ENCODE data around the gene NCOA6.
"Not testable (repeated sequence)": the region's sequence is repeated elsewhere in the genome, so short reads cannot be mapped to it uniquely, and the experiment has no call there.

NCOA6 gene

GRCh38 chr20:34780291-34780690 is 45.2 kb downstream of the NCOA6 start:
- in situ Hi-C loops (cut with MboI; ENCODE audit: low sequenced_read_pairs), result not testable (repeated sequence)

DNA sequence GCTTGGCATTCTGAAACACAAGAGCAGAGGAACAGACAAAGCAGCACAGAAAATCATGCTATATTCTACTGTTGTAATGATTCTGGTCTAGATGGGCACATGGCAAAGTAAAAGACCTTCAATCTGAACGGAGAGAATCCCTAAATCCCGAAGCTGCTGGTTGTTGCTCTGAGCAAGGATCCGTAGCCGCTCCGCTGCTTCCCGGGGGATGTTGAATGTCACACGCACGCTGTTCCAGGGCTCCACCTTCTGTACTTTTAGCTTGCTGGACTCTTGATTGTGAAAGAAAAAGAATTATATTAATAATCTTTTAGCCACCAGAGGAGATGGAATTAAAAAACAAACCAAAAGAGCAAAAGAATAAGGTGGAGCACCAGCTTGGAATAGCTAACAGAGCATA is 49.3 kb downstream of the NCOA6 start:
- in situ Hi-C loops (cut with MboI; ENCODE audit: low sequenced_read_pairs), result no loop called here

- in situ Hi-C loops (cut with MboI; ENCODE audit: low sequenced_read_pairs), result loop anchor here (25.0 kb wide), 1 partner anchor 463 kb away; the partner anchor contains the start of gene AHCY
Observed at GRCh38 chr20:34774886-34775285, 50.6 kb downstream of the NCOA6 start.

GRCh38 chr20:34774449-34774848 is 51.0 kb downstream of the NCOA6 start:
- in situ Hi-C loops (cut with MboI; ENCODE audit: low sequenced_read_pairs), result loop anchor here (25.0 kb wide), 1 partner anchor 462 kb away; the partner anchor contains the start of gene AHCY

- in situ Hi-C loops (cut with MboI; ENCODE audit: low sequenced_read_pairs), result loop anchor here (25.0 kb wide), 1 partner anchor 461 kb away; the partner anchor contains the start of gene AHCY
Observed at GRCh38 chr20:34773726-34774125, 51.7 kb downstream of the NCOA6 start.

- in situ Hi-C loops (cut with MboI; ENCODE audit: low sequenced_read_pairs), result loop anchor here (25.0 kb wide), 1 partner anchor 460 kb away; the partner anchor contains the start of gene AHCY
Observed at GRCh38 chr20:34772437-34772836, 53.0 kb downstream of the NCOA6 start.

DNA sequence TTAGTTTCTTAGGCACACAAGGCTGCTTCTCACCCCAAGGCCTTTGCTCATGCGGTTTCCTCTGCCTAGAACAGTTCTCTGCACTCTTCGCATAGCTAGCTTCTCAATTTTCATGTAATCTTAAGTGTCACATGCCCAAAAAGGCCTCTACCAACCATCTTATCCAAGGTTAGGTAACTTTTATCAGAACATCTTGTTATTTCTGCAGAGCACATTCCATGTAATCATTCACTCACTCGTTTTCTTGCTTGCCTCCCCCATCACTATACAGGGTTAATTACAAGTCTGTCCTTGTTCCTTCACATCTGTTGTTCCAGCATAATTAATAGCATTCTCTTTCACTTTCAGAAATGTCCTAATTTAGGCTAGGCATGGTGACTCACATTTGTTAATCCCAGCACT is 53.8 kb downstream of the NCOA6 start:
- in situ Hi-C loops (cut with MboI; ENCODE audit: low sequenced_read_pairs), result loop anchor here (25.0 kb wide), 1 partner anchor 459 kb away; the partner anchor contains the start of gene AHCY

- in situ Hi-C loops (cut with MboI; ENCODE audit: low sequenced_read_pairs), result loop anchor here (25.0 kb wide), 1 partner anchor 456 kb away; the partner anchor contains the start of gene AHCY
Observed at GRCh38 chr20:34768096-34768495, 57.4 kb downstream of the NCOA6 start.

- in situ Hi-C loops (cut with MboI; ENCODE audit: low sequenced_read_pairs), result loop anchor here (25.0 kb wide), 1 partner anchor 450 kb away; the partner anchor contains the start of gene AHCY
Observed at GRCh38 chr20:34762031-34762555, 63.4 kb downstream of the NCOA6 start.

GRCh38 chr20:34755367-34755766 is 70.1 kb downstream of the NCOA6 start:
- in situ Hi-C loops (cut with MboI; ENCODE audit: low sequenced_read_pairs), result loop anchor here (25.0 kb wide), 1 partner anchor 443 kb away; the partner anchor contains the start of gene AHCY

DNA sequence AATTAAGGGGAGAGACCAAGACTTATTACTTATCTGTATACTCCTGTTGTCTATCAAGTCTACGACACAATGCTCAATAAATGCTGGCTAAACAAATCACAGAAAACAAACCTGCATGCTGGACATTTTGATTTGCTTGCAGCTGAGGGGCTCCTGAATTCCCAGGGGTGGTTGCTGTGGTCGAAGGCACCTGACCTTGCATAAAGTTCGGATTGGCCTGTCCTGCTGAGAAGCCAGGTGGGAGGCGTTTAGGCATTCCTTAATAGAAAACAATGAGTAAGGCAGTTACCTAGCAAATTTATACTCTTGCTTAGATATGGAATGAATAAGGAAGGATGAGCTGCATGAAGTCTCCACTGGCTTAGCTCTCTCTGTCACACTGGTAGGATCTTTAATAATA is 70.8 kb downstream of the NCOA6 start:
- in situ Hi-C loops (cut with MboI; ENCODE audit: low sequenced_read_pairs), result loop anchor here (25.0 kb wide), 1 partner anchor 442 kb away; the partner anchor contains the start of gene AHCY

DNA sequence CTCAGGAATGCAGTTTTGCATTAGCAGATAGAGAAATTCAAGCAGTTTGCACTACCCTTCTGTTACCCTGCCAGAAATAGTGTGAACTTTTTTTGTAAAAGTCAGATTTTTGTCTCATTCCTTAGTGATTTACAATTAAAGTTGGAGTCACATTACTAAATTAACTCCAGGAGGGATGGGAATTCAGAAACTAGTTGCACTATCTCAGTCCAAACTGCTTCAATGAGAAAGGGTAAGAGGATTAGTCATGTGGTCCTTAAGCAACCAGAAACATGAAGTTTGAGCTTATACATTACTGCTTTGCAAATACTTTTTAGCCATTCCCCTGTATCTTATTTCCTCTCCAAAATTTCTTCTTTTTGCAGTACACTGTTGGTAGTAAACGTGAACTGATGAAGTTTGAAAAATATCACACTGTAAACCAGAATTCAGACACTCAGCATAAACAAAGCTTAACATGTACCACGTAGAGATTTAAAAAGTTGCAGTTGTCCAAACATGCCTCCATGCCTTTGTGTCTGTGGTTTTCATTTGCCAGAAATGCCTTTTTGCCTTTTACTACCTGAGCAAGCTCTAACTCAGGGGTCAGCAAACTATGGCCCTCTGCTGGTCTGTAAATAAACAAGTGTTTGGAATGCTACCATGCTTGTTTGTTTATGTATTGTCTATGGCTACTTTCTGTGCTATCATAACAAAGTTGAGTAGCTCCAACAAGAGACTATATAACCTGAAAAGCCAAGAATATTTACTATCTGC is 71.6 kb downstream of the NCOA6 start:
- in situ Hi-C loops (cut with MboI; ENCODE audit: low sequenced_read_pairs), result loop anchor here (25.0 kb wide), 1 partner anchor 442 kb away; the partner anchor contains the start of gene AHCY

DNA sequence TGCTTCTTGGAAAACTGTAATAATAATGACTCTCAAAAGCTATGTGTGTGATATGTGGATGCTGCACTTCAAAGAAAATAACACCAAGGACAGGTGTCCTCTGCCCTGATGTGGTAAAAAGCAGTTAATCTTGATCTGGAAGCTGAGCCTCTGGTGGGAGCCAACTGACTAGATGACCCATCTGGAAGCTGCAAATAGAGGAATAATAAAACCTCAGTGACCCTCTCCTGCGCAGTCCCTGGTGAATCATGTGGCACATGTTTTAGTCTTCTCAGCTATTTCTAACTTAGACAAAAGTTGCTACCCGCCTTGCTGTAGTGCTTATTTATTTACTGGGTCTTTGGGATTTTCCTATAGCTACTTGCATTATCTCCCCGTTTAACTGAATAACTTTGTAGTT is 74.0 kb downstream of the NCOA6 start:
- in situ Hi-C loops (cut with MboI; ENCODE audit: low sequenced_read_pairs), result loop anchor here (25.0 kb wide), 1 partner anchor 439 kb away; the partner anchor contains the start of gene AHCY

GRCh38 chr20:34750484-34750883 is 75.0 kb downstream of the NCOA6 start:
- in situ Hi-C loops (cut with MboI; ENCODE audit: low sequenced_read_pairs), result loop anchor here (25.0 kb wide), 1 partner anchor 438 kb away; the partner anchor contains the start of gene AHCY

DNA sequence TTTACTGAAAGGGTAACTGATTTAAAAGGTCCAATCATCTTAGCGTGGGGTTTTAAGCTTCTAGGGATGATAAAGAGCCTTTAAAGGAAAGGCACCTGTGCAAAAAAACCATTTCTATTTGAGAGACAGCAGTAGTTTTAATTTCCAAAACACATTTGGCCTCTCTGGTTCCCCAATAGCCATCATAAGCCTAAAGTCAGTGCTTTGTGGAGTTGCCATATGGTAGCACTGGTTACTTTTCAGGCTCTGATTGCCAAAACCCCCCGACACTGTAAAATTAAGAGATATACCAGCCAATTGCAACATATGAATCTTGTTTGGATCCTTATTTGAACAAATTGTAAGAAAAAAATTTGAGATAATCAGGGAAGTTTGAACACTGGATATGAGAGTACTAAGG is 76.7 kb downstream of the NCOA6 start:
- in situ Hi-C loops (cut with MboI; ENCODE audit: low sequenced_read_pairs), result no loop called here

- in situ Hi-C loops (cut with MboI; ENCODE audit: low sequenced_read_pairs), result no loop called here
Observed at GRCh38 chr20:34747479-34747878, 78.0 kb downstream of the NCOA6 start.

GRCh38 chr20:34746674-34747073 is 78.8 kb downstream of the NCOA6 start:
- in situ Hi-C loops (cut with MboI; ENCODE audit: low sequenced_read_pairs), result no loop called here

DNA sequence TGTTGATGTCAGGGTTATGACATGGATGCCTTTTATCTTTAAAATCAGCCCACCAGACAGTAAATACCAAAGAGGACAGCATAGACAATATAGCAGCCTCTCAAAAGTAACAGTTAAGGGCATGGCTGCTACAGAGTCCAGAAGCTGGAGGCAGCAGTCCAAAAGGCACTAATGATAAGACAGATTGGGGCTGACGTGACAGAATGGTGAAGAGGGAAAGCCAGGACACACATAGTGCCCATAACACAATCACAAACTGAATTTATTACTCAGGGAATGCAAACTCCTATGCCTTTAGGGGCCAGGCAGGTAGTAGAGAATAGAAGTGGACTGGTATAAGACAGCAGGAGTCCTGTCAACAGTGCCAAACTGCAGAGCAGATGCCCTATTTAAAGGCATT is 80.6 kb downstream of the NCOA6 start:
- in situ Hi-C loops (cut with MboI; ENCODE audit: low sequenced_read_pairs), result no loop called here

DNA sequence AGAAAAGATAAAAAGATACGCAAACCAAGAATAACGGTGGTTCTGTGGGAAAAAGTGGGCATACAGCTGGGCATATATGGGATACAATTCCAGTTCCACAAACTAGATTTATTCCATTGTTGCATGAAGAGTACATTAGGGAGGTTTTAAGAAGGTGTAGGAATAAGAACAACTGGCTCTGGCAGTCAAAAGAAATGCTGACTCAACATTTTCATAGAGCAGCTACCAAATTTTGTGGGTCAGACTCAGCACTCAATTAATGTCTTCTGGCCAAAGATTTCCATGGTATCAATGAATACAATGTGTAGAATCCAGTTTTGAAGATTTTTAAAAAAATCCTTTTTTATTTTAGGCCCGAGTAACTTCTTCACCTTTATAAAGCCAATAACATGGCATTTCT is 81.1 kb downstream of the NCOA6 start:
- in situ Hi-C loops (cut with MboI; ENCODE audit: low sequenced_read_pairs), result no loop called here

DNA sequence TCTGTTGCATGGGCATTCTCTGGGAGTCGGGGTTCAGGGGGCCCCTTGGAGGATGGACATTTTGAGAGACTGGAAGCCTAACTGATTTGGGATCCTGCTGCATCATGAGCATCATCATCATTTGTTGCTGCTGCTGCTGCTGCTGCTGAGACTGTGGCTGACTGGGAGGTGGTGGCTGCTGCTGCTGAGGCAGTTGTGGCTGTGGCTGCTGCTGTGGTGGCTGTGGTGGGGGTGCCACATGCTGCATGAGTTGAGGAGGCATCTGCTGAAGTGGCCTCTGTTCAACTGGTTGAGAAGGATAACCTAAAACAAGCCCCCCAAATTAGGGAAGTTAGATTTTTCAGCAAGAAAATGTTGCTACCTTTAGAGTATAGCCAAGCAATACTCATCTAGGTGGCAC is 82.4 kb downstream of the NCOA6 start:
- in situ Hi-C loops (cut with MboI; ENCODE audit: low sequenced_read_pairs), result no loop called here

GRCh38 chr20:34736106-34736735 is 89.2 kb downstream of the NCOA6 start:
- in situ Hi-C loops (cut with MboI; ENCODE audit: low sequenced_read_pairs), result no loop called here
